HepG2 (cell line): Measurements from ENCODE around the gene BRD8. TPM values are rescaled to one million over a fixed set of nuclear protein-coding genes. Genes with fewer than 3 reads are reported as not detected.
A peak's percentile ranks its signal among the peaks of the same experiment; 100 is the strongest.

Source experiments
- ATAC-seq: fragments of 200-7000 bp; cut with Tn5 transposase; 3 replicates; pipeline ENCODE4 v1.9.1; 2020; ENCODE audit warnings: mild to moderate bottlenecking, moderate library complexity
- BruUV-seq: library from RNA; stranded (reverse); fragments of 400-500 nt; replicated peaks from 2 replicates; lab custom pipeline; 2021; lab: Mats Ljungman, UMichigan
- CTCF ChIA-PET: fragments of 300-600 bp; formaldehyde crosslinking; extraction: SDS; loops from one replicate; lab custom pipeline; 2021; ENCODE audit warnings: low total read pairs, inconsistent platforms, low intra/inter-chr PET ratio; lab: Yijun Ruan, JAX
- POLR2A ChIA-PET: fragments of 350-600 bp; sonication (Branson Sonifier 250); formaldehyde crosslinking; loops from one replicate; lab custom pipeline; 2020; ENCODE audit warnings: antibody characterized with exemption, inconsistent platforms; lab: Yijun Ruan, JAX
- DNase-seq: peaks from one replicate; pipeline ENCODE4 v3.0.0-alpha.2; 2015; ENCODE audit warnings: low spot score
- FAIRE-seq: peaks from 3 replicates; lab custom pipeline; 2011; peaks lifted over from hg19 to GRCh38; lab: Jason Lieb, UNC
- H2AFZ ChIP-seq: one replicate; pipeline ENCODE4 v1.6.1; 2011; ENCODE audit warnings: low read length, inconsistent platforms
- H3K27ac ChIP-seq: fragments of 300-600 bp; 3 replicates; pipeline ENCODE4 v1.8.0; 2011; ENCODE audit warnings: mixed run types, mild to moderate bottlenecking, mixed read lengths, low read length, inconsistent platforms; ENCODE audit not compliant: insufficient read depth; ENCODE audit errors: extremely low read length
- H3K27me3 ChIP-seq, 2 experiments: fragments of 200-600 bp in 1 of 2; 2 replicates in 1 of 2; 3 replicates in 1 of 2; pipeline versions ENCODE4 v1.6.0 to v1.8.0; 2011; ENCODE audit warnings: low read length in 2 of 2, mild to moderate bottlenecking in 2 of 2, moderate library complexity in 2 of 2, inconsistent platforms in 1 of 2; ENCODE audit not compliant: insufficient read depth in 2 of 2, control insufficient read depth in 1 of 2
- H3K36me3 ChIP-seq, 2 experiments: fragments of 200-600 bp in 1 of 2; replicated peaks in 1 of 2; 2 replicates in 1 of 2; 3 replicates in 1 of 2; pipeline versions ENCODE4 v1.5.1 to v1.8.0; 2011; ENCODE audit warnings: low read length in 2 of 2, inconsistent platforms in 1 of 2; ENCODE audit not compliant: insufficient read depth in 2 of 2, control insufficient read depth in 1 of 2
- H3K4me1 ChIP-seq: 2 replicates; pipeline ENCODE4 v1.5.1; 2012; ENCODE audit warnings: low read length, inconsistent platforms; ENCODE audit not compliant: insufficient read depth
- H3K4me2 ChIP-seq: 2 replicates; pipeline ENCODE4 v1.6.0; 2011; ENCODE audit warnings: low read depth, low read length, inconsistent platforms
- H3K4me3 ChIP-seq, 3 experiments: fragments of 200-600 bp in 1 of 3; sonication (generic), shearing (Covaris generic) in 1 of 3; replicated peaks in 1 of 3; 2 replicates each; pipeline ENCODE4 v1.5.1; 2011 to 2016; ENCODE audit warnings: low read length in 3 of 3, inconsistent platforms in 2 of 3, low read depth in 2 of 3, mild to moderate bottlenecking in 2 of 3, control low read depth in 1 of 3, mixed read lengths in 1 of 3; ENCODE audit not compliant: insufficient read depth in 1 of 3
- H3K79me2 ChIP-seq: one replicate; pipeline ENCODE4 v1.6.1; 2011; ENCODE audit warnings: low read length, inconsistent platforms; ENCODE audit not compliant: insufficient read depth
- H3K9ac ChIP-seq: 2 replicates; pipeline ENCODE4 v1.6.0; 2011; ENCODE audit warnings: mild to moderate bottlenecking, low read depth, low read length, inconsistent platforms; ENCODE audit not compliant: insufficient read depth
- H3K9me3 ChIP-seq: 2 replicates; pipeline ENCODE4 v1.5.1; 2012; ENCODE audit warnings: mild to moderate bottlenecking, low read length
- H4K20me1 ChIP-seq: 2 replicates; pipeline ENCODE4 v1.6.0; 2011; ENCODE audit warnings: inconsistent platforms, mild to moderate bottlenecking, low read length, moderate library complexity; ENCODE audit not compliant: insufficient read depth
- ISL2 ChIP-seq: sonication (generic); formaldehyde crosslinking; IDR thresholded peaks from 2 replicates; pipeline ENCODE4 v1.5.0; 2020; ENCODE audit warnings: missing genetic modification reagents
- MEF2D ChIP-seq: sonication (generic); formaldehyde crosslinking; IDR thresholded peaks from 2 replicates; pipeline ENCODE4 v1.5.1; 2020; ENCODE audit warnings: mild to moderate bottlenecking, missing genetic modification reagents
- NRL ChIP-seq: sonication (generic); formaldehyde crosslinking; IDR thresholded peaks from 2 replicates; pipeline ENCODE4 v1.5.0; 2020; ENCODE audit warnings: missing genetic modification reagents, mild to moderate bottlenecking, moderate library complexity, borderline replicate concordance
- REL ChIP-seq: sonication (generic); formaldehyde crosslinking; conservative IDR thresholded peaks from 2 replicates; pipeline ENCODE4 v1.8.0; 2022; ENCODE audit warnings: mild to moderate bottlenecking, missing genetic modification reagents, moderate library complexity
- SIX1 ChIP-seq: sonication (generic); formaldehyde crosslinking; IDR thresholded peaks from 2 replicates; pipeline ENCODE4 v1.4.0; 2020; ENCODE audit warnings: missing genetic modification reagents, borderline replicate concordance
- ZFP36L2 ChIP-seq: sonication (generic); formaldehyde crosslinking; IDR thresholded peaks from 2 replicates; pipeline ENCODE4 v1.4.0; 2020; ENCODE audit warnings: missing genetic modification reagents
- ZNF30 ChIP-seq: sonication (generic); formaldehyde crosslinking; IDR thresholded peaks from 2 replicates; pipeline ENCODE4 v1.5.0; 2020; ENCODE audit warnings: mild to moderate bottlenecking, missing genetic modification reagents
- ZNF746 ChIP-seq: sonication (generic); formaldehyde crosslinking; IDR thresholded peaks from 2 replicates; pipeline ENCODE4 v1.8.0; 2022; ENCODE audit warnings: mild to moderate bottlenecking, missing genetic modification reagents
- WGBS: methylation state at CpG from one replicate; pipeline ENCODE4 v1.1.6; 2017; ENCODE audit warnings: low lambda C conversion rate; 5-methylcytosine and 5-hydroxymethylcytosine counted together
- in situ Hi-C: cut with HindIII; loops from 2 replicates; pipeline ENCODE4 v1.10.0; 2017; ENCODE audit warnings: low pct_unique_long_range_greater_than_20kb; ENCODE audit not compliant: extremely low pct_ligation_motif_present
- intact Hi-C: fragments of 100-400 bp; cut with micrococcal nuclease; formaldehyde crosslinking; loops from one replicate; pipeline ENCODE4 v1.10.0; 2022; ENCODE audit not compliant: unreplicated experiment
- polyA plus RNA-seq, 8 experiments: library from polyadenylated mRNA; depleted of rRNA in 3 of 8; stranded (reverse) in 7 of 8; unstranded in 1 of 8; fragments of >200 nt; fragmentation: Illumina TruSeq in 4 of 8; extraction: Trizol in 4 of 8; gene quantifications; 2 replicates each; pipeline versions ENCODE4 v1.2.1 to v1.2.3, GENCODE V29; 2011 to 2016; ENCODE audit warnings: low read depth in 4 of 8, missing spikeins in 1 of 8, mixed read lengths in 1 of 8; ENCODE audit not compliant: insufficient read depth in 1 of 8
- total RNA-seq, 5 experiments: library from RNA; depleted of rRNA; stranded (reverse); fragments of >200 nt; fragmentation: Illumina TruSeq; extraction: Trizol; gene quantifications; 2 replicates each; pipeline ENCODE4 v1.2.3, GENCODE V29; 2016; ENCODE audit warnings: low read depth in 1 of 5
- TF ChIP-seq, protein P1 (sequence below): sonication (generic); formaldehyde crosslinking; IDR thresholded peaks from 2 replicates; pipeline ENCODE4 v1.4.0; 2020; ENCODE audit warnings: mild to moderate bottlenecking, missing genetic modification reagents
- TF ChIP-seq, protein P2 (sequence below): sonication (generic); formaldehyde crosslinking; IDR thresholded peaks from 2 replicates; pipeline ENCODE4 v1.5.0; 2020; ENCODE audit warnings: mild to moderate bottlenecking, missing genetic modification reagents
- TF ChIP-seq, protein P3 (sequence below): sonication (generic); formaldehyde crosslinking; IDR thresholded peaks from 2 replicates; pipeline ENCODE4 v1.5.1; 2020; ENCODE audit warnings: mild to moderate bottlenecking, missing genetic modification reagents, moderate library complexity
- TF ChIP-seq, protein P4 (sequence below): sonication (generic); formaldehyde crosslinking; IDR thresholded peaks from 2 replicates; pipeline ENCODE4 v1.5.0; 2020; ENCODE audit warnings: missing genetic modification reagents, mild to moderate bottlenecking, borderline replicate concordance

The BRD8 gene
- total and polyA plus RNA-seq, 2 of the 13 experiments (the other 11 are each of a cell fraction or from before 2014, with no cell fraction given), result 62.5 to 71.1 TPM

DNA sequence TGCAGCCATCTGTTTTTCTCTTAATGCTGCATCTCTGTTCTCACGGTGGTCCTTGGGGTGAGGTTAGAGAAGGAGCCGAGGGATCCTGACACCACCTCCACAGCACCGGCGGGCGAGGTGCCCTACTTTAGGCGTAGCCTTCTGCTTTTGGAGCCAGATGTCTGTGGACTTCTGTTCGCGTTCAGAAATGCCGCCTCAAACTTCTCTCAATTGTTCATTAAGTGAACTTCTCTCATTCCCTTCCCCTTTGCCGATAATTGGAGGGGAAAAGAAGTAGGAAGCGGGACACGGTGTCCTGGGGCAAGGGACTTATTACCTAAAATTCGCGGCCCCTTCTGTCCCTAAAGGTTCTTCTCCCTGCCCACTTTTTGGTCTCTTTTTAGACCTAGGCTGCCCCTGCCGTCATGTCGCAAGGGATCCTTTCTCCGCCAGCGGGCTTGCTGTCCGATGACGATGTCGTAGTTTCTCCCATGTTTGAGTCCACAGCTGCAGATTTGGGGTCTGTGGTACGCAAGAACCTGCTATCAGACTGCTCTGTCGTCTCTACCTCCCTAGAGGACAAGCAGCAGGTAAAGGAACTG, 937 bp upstream of the BRD8 start:
- POLR2A ChIA-PET, result interaction anchor here (0.6 to 2.8 kb wide), 5 partner anchors 16 to 173 kb away, joined by 3 to 9 read pairs (median 5); partner anchors contain the start of genes CDC23, CDC25C and KDM3B
- peaks cover 17 to 40% of the 10 kb centered on the region in 2 experiments for H3K36me3 ChIP-seq
- CTCF ChIA-PET, result interaction anchor here (2.1 kb wide), 1 partner anchor 104 kb away, joined by 18 read pairs; no protein-coding TSS in a partner anchor
- peak overlapping the region; percentile 94 for H3K4me2 ChIP-seq
- peak overlapping the region; percentile 83 for H3K9ac ChIP-seq
- in situ Hi-C loops (loop anchor here (25.0 kb wide), 1 partner anchor 233 kb away; no protein-coding TSS in a partner anchor), intact Hi-C loops (loop anchor here (5.0 kb wide), 1 partner anchor 173 kb away; the partner anchor contains the start of gene KDM3B)
- H3K27me3 ChIP-seq, result no peaks in the 10 kb centered on the region; a peak in 1 of 5 replicates
- no peaks in the 10 kb centered on the region for H3K9me3 ChIP-seq
- peak; percentile 20 for ATAC-seq
- peak; percentile 8 for DNase-seq
- peak overlapping the region; percentile 96 for H3K27ac ChIP-seq
- TSS peak; percentile 77 for BruUV-seq
- H3K4me3 ChIP-seq, result peak overlapping the region; percentile 63 to 92 (median 87)
- no peak overlapping the region for H2AFZ ChIP-seq
- 1% methylated on average over 23 of the region's 23 CpGs for WGBS
- no peaks in the 10 kb centered on the region for H4K20me1 ChIP-seq
- FAIRE-seq, result no peak
- peaks cover 37% of the 10 kb centered on the region for H3K79me2 ChIP-seq
- H3K4me1 ChIP-seq, result peaks cover 36% of the 10 kb centered on the region
- TF ChIP-seq MEF2D (CRISPR knock-in tag) (0 out of 2 replicates have a peak, but pooled peaks have one; percentile 25), ZNF746 (CRISPR knock-in tag) (0 out of 2 replicates have a peak, but pooled peaks have one; percentile 4), REL (CRISPR knock-in tag) (0 out of 2 replicates have a peak, but pooled peaks have one; percentile 18), ISL2 (0 out of 2 replicates have a peak, but pooled peaks have one; percentile 22), NRL (CRISPR knock-in tag) (peak; percentile 71; the same call in 1 of the 2 replicates), SIX1 (CRISPR knock-in tag) (no peak), ZNF30 (CRISPR knock-in tag) (no peak), ZFP36L2 (no peak)
- TF ChIP-seq, protein P1, sequence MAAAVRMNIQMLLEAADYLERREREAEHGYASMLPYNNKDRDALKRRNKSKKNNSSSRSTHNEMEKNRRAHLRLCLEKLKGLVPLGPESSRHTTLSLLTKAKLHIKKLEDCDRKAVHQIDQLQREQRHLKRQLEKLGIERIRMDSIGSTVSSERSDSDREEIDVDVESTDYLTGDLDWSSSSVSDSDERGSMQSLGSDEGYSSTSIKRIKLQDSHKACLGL (CRISPR knock-in tag), result peak; percentile 40; the same call in 1 of the 2 replicates
- TF ChIP-seq, protein P2, sequence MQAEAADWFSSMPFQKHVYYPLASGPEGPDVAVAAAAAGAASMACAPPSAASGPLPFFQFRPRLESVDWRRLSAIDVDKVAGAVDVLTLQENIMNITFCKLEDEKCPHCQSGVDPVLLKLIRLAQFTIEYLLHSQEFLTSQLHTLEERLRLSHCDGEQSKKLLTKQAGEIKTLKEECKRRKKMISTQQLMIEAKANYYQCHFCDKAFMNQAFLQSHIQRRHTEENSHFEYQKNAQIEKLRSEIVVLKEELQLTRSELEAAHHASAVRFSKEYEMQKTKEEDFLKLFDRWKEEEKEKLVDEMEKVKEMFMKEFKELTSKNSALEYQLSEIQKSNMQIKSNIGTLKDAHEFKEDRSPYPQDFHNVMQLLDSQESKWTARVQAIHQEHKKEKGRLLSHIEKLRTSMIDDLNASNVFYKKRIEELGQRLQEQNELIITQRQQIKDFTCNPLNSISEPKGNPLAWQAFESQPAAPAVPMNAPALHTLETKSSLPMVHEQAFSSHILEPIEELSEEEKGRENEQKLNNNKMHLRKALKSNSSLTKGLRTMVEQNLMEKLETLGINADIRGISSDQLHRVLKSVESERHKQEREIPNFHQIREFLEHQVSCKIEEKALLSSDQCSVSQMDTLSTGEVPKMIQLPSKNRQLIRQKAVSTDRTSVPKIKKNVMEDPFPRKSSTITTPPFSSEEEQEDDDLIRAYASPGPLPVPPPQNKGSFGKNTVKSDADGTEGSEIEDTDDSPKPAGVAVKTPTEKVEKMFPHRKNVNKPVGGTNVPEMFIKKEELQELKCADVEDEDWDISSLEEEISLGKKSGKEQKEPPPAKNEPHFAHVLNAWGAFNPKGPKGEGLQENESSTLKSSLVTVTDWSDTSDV (CRISPR knock-in tag), result peak; percentile 53; the same call in 1 of the 2 replicates
- TF ChIP-seq, protein P3, sequence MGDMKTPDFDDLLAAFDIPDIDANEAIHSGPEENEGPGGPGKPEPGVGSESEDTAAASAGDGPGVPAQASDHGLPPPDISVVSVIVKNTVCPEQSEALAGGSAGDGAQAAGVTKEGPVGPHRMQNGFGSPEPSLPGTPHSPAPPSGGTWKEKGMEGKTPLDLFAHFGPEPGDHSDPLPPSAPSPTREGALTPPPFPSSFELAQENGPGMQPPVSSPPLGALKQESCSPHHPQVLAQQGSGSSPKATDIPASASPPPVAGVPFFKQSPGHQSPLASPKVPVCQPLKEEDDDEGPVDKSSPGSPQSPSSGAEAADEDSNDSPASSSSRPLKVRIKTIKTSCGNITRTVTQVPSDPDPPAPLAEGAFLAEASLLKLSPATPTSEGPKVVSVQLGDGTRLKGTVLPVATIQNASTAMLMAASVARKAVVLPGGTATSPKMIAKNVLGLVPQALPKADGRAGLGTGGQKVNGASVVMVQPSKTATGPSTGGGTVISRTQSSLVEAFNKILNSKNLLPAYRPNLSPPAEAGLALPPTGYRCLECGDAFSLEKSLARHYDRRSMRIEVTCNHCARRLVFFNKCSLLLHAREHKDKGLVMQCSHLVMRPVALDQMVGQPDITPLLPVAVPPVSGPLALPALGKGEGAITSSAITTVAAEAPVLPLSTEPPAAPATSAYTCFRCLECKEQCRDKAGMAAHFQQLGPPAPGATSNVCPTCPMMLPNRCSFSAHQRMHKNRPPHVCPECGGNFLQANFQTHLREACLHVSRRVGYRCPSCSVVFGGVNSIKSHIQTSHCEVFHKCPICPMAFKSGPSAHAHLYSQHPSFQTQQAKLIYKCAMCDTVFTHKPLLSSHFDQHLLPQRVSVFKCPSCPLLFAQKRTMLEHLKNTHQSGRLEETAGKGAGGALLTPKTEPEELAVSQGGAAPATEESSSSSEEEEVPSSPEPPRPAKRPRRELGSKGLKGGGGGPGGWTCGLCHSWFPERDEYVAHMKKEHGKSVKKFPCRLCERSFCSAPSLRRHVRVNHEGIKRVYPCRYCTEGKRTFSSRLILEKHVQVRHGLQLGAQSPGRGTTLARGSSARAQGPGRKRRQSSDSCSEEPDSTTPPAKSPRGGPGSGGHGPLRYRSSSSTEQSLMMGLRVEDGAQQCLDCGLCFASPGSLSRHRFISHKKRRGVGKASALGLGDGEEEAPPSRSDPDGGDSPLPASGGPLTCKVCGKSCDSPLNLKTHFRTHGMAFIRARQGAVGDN (CRISPR knock-in tag), result peak; percentile 8; the same call in 1 of the 2 replicates
- TF ChIP-seq, protein P4, sequence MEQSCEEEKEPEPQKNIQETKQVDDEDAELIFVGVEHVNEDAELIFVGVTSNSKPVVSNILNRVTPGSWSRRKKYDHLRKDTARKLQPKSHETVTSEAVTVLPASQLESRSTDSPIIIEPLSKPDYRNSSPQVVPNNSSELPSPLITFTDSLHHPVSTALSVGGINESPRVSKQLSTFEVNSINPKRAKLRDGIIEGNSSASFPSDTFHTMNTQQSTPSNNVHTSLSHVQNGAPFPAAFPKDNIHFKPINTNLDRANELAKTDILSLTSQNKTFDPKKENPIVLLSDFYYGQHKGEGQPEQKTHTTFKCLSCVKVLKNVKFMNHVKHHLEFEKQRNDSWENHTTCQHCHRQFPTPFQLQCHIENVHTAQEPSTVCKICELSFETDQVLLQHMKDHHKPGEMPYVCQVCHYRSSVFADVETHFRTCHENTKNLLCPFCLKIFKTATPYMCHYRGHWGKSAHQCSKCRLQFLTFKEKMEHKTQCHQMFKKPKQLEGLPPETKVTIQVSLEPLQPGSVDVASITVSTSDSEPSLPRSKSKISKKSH (CRISPR knock-in tag), result 0 out of 2 replicates have a peak, but pooled peaks have one; percentile 8
